Mucosa of descending colon (tissue), 3 donors: ENCODE measurements around the gene MTRFR. TPM values are rescaled to one million over a fixed set of nuclear protein-coding genes. Genes with fewer than 3 reads are reported as not detected.

Experiments
- ATAC-seq: fragments of 200-7000 bp; cut with Tn5 transposase; one replicate; pipeline ENCODE4 v1.9.1; 2020; ENCODE audit warnings: mild to moderate bottlenecking, moderate library complexity
- DNase-seq, 3 donors: peaks; one replicate each; pipeline ENCODE4 v3.0.0-alpha.2; 2020
- H3K36me3 ChIP-seq: fragments of 200-600 bp; one replicate; pipeline ENCODE4 v1.8.0; 2021; ENCODE audit warnings: low read depth, mild to moderate bottlenecking
- H3K4me1 ChIP-seq: fragments of 200-600 bp; one replicate; pipeline ENCODE4 v1.8.0; 2021; ENCODE audit warnings: low read depth, mild to moderate bottlenecking
- H3K4me3 ChIP-seq: fragments of 200-600 bp; one replicate; pipeline ENCODE4 v1.8.0; 2021; ENCODE audit warnings: mild to moderate bottlenecking
- H3K9me3 ChIP-seq: fragments of 200-600 bp; one replicate; pipeline ENCODE4 v1.8.0; 2021; ENCODE audit warnings: mild to moderate bottlenecking
- intact Hi-C, 2 donors: fragments of 100-400 bp; cut with DNase I in 1 of 2; cut with micrococcal nuclease in 1 of 2; formaldehyde crosslinking; loops; one replicate each; pipeline versions ENCODE4 v1.11.0 to v1.11.1; 2022; cut with DNase I, micrococcal nuclease
- total RNA-seq, 3 donors: library from RNA; stranded (reverse); fragmentation: NEBNext Ultra II Directional in 2 of 3; extraction: Animal tissue kit (Norgen Biotek cat#: 25700) in 2 of 3; gene quantifications; one replicate each; pipeline versions ENCODE4 v1.2.1 to v1.2.4, GENCODE V29; 2021 to 2023
- TF ChIP-seq, protein P1 (sequence below): fragments of 200-600 bp; IDR thresholded peaks from one replicate; pipeline ENCODE4 v1.8.0; 2022; ENCODE audit warnings: antibody characterized with exemption, mild to moderate bottlenecking
- donor health status: DM: no; HTN: no; CAD: no; lungs with moderate emphysema.
- donor health status: DM: no; HTN: no; CAD: no.
- donor health status: DM: no; HTN: yes; CAD: no.

Gene MTRFR
- total RNA-seq, 3 donors from 2014 or later: 9.0 to 11.2 (median 10.4) TPM

DNA sequence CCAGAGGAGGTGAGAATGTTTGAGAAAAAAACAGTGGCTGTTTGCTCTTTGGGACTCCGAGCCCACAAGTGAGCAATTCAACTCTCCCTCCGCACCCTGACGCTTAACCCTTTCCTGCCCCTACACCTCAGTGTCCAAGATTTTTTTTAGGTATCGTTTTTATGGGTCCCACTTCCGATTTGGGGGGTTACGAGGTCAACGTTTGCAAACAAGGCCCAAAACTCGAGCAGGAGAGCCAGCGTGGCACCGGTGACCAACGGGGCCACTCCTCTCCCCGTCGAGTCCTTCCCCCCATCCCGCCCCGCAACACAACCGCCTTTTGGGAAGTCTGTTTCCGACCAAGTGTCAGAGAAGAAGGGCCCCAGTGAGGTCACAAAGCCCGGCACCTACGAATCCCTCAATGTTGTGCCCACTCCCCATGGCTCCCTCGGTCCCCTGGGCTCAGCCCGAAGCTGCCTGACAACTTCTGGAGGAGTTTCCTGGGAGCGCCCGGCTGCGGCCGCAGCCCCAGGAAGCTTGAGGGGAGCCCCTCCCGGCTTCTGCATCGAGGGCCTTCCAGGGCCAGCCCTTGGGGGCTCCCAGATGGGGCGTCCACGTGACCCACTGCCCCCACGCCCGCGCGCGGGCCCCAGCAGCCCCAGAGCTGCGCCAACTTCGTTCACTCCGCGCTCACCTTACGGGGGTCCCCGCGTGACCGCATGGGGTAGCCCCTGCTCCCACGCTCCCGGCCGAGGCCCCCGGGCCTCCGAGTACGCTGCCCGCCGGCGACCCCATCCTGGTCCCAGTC, 37.2 kb downstream of the MTRFR start:
- TF ChIP-seq, protein P1, sequence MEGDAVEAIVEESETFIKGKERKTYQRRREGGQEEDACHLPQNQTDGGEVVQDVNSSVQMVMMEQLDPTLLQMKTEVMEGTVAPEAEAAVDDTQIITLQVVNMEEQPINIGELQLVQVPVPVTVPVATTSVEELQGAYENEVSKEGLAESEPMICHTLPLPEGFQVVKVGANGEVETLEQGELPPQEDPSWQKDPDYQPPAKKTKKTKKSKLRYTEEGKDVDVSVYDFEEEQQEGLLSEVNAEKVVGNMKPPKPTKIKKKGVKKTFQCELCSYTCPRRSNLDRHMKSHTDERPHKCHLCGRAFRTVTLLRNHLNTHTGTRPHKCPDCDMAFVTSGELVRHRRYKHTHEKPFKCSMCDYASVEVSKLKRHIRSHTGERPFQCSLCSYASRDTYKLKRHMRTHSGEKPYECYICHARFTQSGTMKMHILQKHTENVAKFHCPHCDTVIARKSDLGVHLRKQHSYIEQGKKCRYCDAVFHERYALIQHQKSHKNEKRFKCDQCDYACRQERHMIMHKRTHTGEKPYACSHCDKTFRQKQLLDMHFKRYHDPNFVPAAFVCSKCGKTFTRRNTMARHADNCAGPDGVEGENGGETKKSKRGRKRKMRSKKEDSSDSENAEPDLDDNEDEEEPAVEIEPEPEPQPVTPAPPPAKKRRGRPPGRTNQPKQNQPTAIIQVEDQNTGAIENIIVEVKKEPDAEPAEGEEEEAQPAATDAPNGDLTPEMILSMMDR: no peak
- intact Hi-C loops: no loop called here
- Histone ChIP-seq H3K9me3 (no peaks in the 10 kb centered on the region), H3K36me3 (no peaks in the 10 kb centered on the region), H3K4me1 (peaks cover 6% of the 10 kb centered on the region), H3K4me3 (peak overlapping the region; percentile 59)
- ATAC-seq (peak; percentile 27), DNase-seq (peak in 2 of 3 donors; percentile 58 to 67)

GRCh38 chr12:123271001-123271668, 37.9 kb downstream of the MTRFR start:
- Histone ChIP-seq H3K9me3 (no peaks in the 10 kb centered on the region), H3K4me1 (peaks cover 6% of the 10 kb centered on the region), H3K36me3 (no peaks in the 10 kb centered on the region), H3K4me3 (peak overlapping the region; percentile 59)
- intact Hi-C loops: no loop called here
- ATAC-seq: peak; percentile 84
- DNase-seq: peak; percentile 78 to 84 (median 82)
- TF ChIP-seq, protein P1: peak; percentile 55

- no peak for ATAC-seq
- intact Hi-C loops: no loop called here
Observed at GRCh38 chr12:123273166-123273565, 39.9 kb downstream of the MTRFR start.

DNA sequence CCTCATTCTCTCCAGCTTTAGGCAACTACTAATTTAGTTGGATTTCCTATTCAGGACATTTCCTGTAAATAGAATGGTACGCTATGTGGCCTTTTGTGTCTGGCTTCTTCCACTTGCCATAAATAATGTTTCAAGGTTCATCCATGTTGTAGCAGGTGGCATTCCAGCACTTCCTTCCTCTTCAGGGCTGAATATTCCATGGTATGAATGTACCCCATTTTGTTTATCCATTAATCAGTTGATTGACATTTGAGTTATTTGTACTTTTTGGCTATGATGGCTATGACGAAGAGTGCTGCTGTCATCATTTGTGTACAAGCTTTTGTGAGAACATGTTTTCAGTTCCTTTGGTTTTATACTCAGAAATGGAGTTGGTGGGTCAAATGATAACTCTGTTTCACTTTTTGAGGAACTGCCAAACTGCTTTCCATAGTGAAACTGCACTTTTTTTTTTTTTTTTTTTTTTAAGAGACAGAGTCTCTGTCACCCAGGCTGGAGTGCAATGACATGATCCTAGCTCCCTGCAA, 44.9 kb downstream of the MTRFR start:
- DNase-seq (no peak), ATAC-seq (peak; percentile 7)
- TF ChIP-seq, protein P1: no peak
- intact Hi-C loops: no loop called here
- no peaks in the 10 kb centered on the region for H3K4me1 ChIP-seq
- no peak overlapping the region for H3K4me3 ChIP-seq
- H3K9me3 ChIP-seq: no peaks in the 10 kb centered on the region
- H3K36me3 ChIP-seq: no peaks in the 10 kb centered on the region

More at GRCh38 chr12:123273166-123273565, 39.9 kb downstream of the MTRFR start:
- DNase-seq: no peak
- no peak overlapping the region for H3K4me3 ChIP-seq
- H3K9me3 ChIP-seq: no peaks in the 10 kb centered on the region
- TF ChIP-seq, protein P1: no peak
- no peaks in the 10 kb centered on the region for H3K36me3 ChIP-seq
- H3K4me1 ChIP-seq: peaks cover 6% of the 10 kb centered on the region

GRCh38 chr12:123280971-123281370, 47.7 kb downstream of the MTRFR start:
- H3K4me1 ChIP-seq: no peaks in the 10 kb centered on the region
- no peaks in the 10 kb centered on the region for H3K36me3 ChIP-seq
- TF ChIP-seq, protein P1: no peak
- no peak overlapping the region for H3K4me3 ChIP-seq
- DNase-seq: no peak
- no peak for ATAC-seq
- intact Hi-C loops: no loop called here
- H3K9me3 ChIP-seq: no peaks in the 10 kb centered on the region
